HepG2 (cell line): ENCODE data around the gene CMYA5. TPM values are rescaled to one million over a fixed set of nuclear protein-coding genes. Genes with fewer than 3 reads are reported as not detected.

Experiments used
- ATAC-seq: fragments of 200-7000 bp; cut with Tn5 transposase; 3 replicates; pipeline ENCODE4 v1.9.1; 2020; ENCODE audit warnings: mild to moderate bottlenecking, moderate library complexity
- BruUV-seq: library from RNA; stranded (reverse); fragments of 400-500 nt; replicated peaks from 2 replicates; lab custom pipeline; 2021; lab: Mats Ljungman, UMichigan
- CTCF ChIA-PET: fragments of 300-600 bp; formaldehyde crosslinking; extraction: SDS; loops from one replicate; lab custom pipeline; 2021; ENCODE audit warnings: low total read pairs, inconsistent platforms, low intra/inter-chr PET ratio; lab: Yijun Ruan, JAX
- POLR2A ChIA-PET: fragments of 350-600 bp; sonication (Branson Sonifier 250); formaldehyde crosslinking; loops from one replicate; lab custom pipeline; 2020; ENCODE audit warnings: antibody characterized with exemption, inconsistent platforms; lab: Yijun Ruan, JAX
- DNase-seq: peaks from one replicate; pipeline ENCODE4 v3.0.0-alpha.2; 2015; ENCODE audit warnings: low spot score
- FAIRE-seq: peaks from 3 replicates; lab custom pipeline; 2011; peaks lifted over from hg19 to GRCh38; lab: Jason Lieb, UNC
- H2AFZ ChIP-seq: one replicate; pipeline ENCODE4 v1.6.1; 2011; ENCODE audit warnings: low read length, inconsistent platforms
- H3K27ac ChIP-seq: fragments of 300-600 bp; 3 replicates; pipeline ENCODE4 v1.8.0; 2011; ENCODE audit warnings: mixed run types, mild to moderate bottlenecking, mixed read lengths, low read length, inconsistent platforms; ENCODE audit not compliant: insufficient read depth; ENCODE audit errors: extremely low read length
- H3K27me3 ChIP-seq, 2 experiments: fragments of 200-600 bp in 1 of 2; 2 replicates in 1 of 2; 3 replicates in 1 of 2; pipeline versions ENCODE4 v1.6.0 to v1.8.0; 2011; ENCODE audit warnings: low read length in 2 of 2, mild to moderate bottlenecking in 2 of 2, moderate library complexity in 2 of 2, inconsistent platforms in 1 of 2; ENCODE audit not compliant: insufficient read depth in 2 of 2, control insufficient read depth in 1 of 2
- H3K36me3 ChIP-seq, 2 experiments: fragments of 200-600 bp in 1 of 2; replicated peaks in 1 of 2; 2 replicates in 1 of 2; 3 replicates in 1 of 2; pipeline versions ENCODE4 v1.5.1 to v1.8.0; 2011; ENCODE audit warnings: low read length in 2 of 2, inconsistent platforms in 1 of 2; ENCODE audit not compliant: insufficient read depth in 2 of 2, control insufficient read depth in 1 of 2
- H3K4me1 ChIP-seq: 2 replicates; pipeline ENCODE4 v1.5.1; 2012; ENCODE audit warnings: low read length, inconsistent platforms; ENCODE audit not compliant: insufficient read depth
- H3K4me2 ChIP-seq: 2 replicates; pipeline ENCODE4 v1.6.0; 2011; ENCODE audit warnings: low read depth, low read length, inconsistent platforms
- H3K4me3 ChIP-seq, 3 experiments: fragments of 200-600 bp in 1 of 3; sonication (generic), shearing (Covaris generic) in 1 of 3; replicated peaks in 1 of 3; 2 replicates each; pipeline ENCODE4 v1.5.1; 2011 to 2016; ENCODE audit warnings: low read length in 3 of 3, inconsistent platforms in 2 of 3, low read depth in 2 of 3, mild to moderate bottlenecking in 2 of 3, control low read depth in 1 of 3, mixed read lengths in 1 of 3; ENCODE audit not compliant: insufficient read depth in 1 of 3
- H3K79me2 ChIP-seq: one replicate; pipeline ENCODE4 v1.6.1; 2011; ENCODE audit warnings: low read length, inconsistent platforms; ENCODE audit not compliant: insufficient read depth
- H3K9ac ChIP-seq: 2 replicates; pipeline ENCODE4 v1.6.0; 2011; ENCODE audit warnings: mild to moderate bottlenecking, low read depth, low read length, inconsistent platforms; ENCODE audit not compliant: insufficient read depth
- H3K9me3 ChIP-seq: 2 replicates; pipeline ENCODE4 v1.5.1; 2012; ENCODE audit warnings: mild to moderate bottlenecking, low read length
- H4K20me1 ChIP-seq: 2 replicates; pipeline ENCODE4 v1.6.0; 2011; ENCODE audit warnings: inconsistent platforms, mild to moderate bottlenecking, low read length, moderate library complexity; ENCODE audit not compliant: insufficient read depth
- ARHGAP35 ChIP-seq: sonication (generic); formaldehyde crosslinking; IDR thresholded peaks from 2 replicates; pipeline ENCODE4 v1.9.0; 2022; ENCODE audit warnings: mild to moderate bottlenecking, inconsistent platforms, moderate library complexity, missing genetic modification reagents, borderline replicate concordance
- CBX5 ChIP-seq: sonication (generic); formaldehyde crosslinking; IDR thresholded peaks from 2 replicates; pipeline ENCODE4 v1.4.0; 2020; ENCODE audit warnings: missing genetic modification reagents, borderline replicate concordance
- HDAC2 ChIP-seq: sonication (generic); formaldehyde crosslinking; IDR thresholded peaks from 2 replicates; pipeline ENCODE4 v1.4.0; 2020; ENCODE audit warnings: missing genetic modification reagents
- HNF4G ChIP-seq, 2 experiments: sonication (generic) in 1 of 2; formaldehyde crosslinking in 1 of 2; IDR thresholded peaks; 2 replicates each; pipeline versions ENCODE4 v1.4.0 to v1.6.1; 2011 to 2020; ENCODE audit warnings: borderline replicate concordance in 2 of 2, low read depth in 2 of 2, mild to moderate bottlenecking in 2 of 2, low read length in 1 of 2, missing genetic modification reagents in 1 of 2, moderate library complexity in 1 of 2
- MYC ChIP-seq: sonication (generic); formaldehyde crosslinking; IDR thresholded peaks from 2 replicates; pipeline ENCODE4 v1.9.0; 2021; ENCODE audit warnings: missing genetic modification reagents, borderline replicate concordance
- RXRA ChIP-seq: sonication (generic); formaldehyde crosslinking; IDR thresholded peaks from 2 replicates; pipeline ENCODE4 v1.5.1; 2020; ENCODE audit warnings: missing genetic modification reagents
- SALL2 ChIP-seq: sonication (generic); formaldehyde crosslinking; IDR thresholded peaks from 2 replicates; pipeline ENCODE4 v1.8.1; 2023; ENCODE audit warnings: mild to moderate bottlenecking, missing genetic modification reagents, inconsistent platforms
- TBP ChIP-seq: sonication (generic); formaldehyde crosslinking; IDR thresholded peaks from 2 replicates; pipeline ENCODE4 v1.5.0; 2020; ENCODE audit warnings: missing genetic modification reagents
- TCF12 ChIP-seq, 2 experiments: fragments of 450-650 bp in 1 of 2; sonication (generic) in 1 of 2; formaldehyde crosslinking in 1 of 2; IDR thresholded peaks; 2 replicates each; pipeline versions ENCODE4 v1.6.1 to v1.8.0; 2017 to 2022; ENCODE audit warnings: antibody characterized with exemption in 1 of 2, mild to moderate bottlenecking in 1 of 2, missing genetic modification reagents in 1 of 2, moderate library complexity in 1 of 2
- ZBTB3 ChIP-seq: sonication (generic); formaldehyde crosslinking; IDR thresholded peaks from 2 replicates; pipeline ENCODE4 v1.4.0; 2020; ENCODE audit warnings: low read depth, mild to moderate bottlenecking, moderate library complexity, missing genetic modification reagents, borderline replicate concordance
- ZBTB37 ChIP-seq: sonication (generic); formaldehyde crosslinking; IDR thresholded peaks from 2 replicates; pipeline ENCODE4 v1.4.0; 2020; ENCODE audit warnings: mild to moderate bottlenecking, missing genetic modification reagents
- ZFP91 ChIP-seq: sonication (generic); formaldehyde crosslinking; IDR thresholded peaks from 2 replicates; pipeline ENCODE4 v1.9.0; 2022; ENCODE audit warnings: missing genetic modification reagents, mild to moderate bottlenecking, borderline replicate concordance
- ZKSCAN8 ChIP-seq: IDR thresholded peaks from 2 replicates; pipeline ENCODE4 v1.6.1; 2016; ENCODE audit warnings: borderline replicate concordance, missing genetic modification reagents, missing compliant biosample characterization
- ZNF350 ChIP-seq: sonication (generic); formaldehyde crosslinking; IDR thresholded peaks from 2 replicates; pipeline ENCODE4 v1.4.0; 2020; ENCODE audit warnings: mild to moderate bottlenecking, low read depth, missing genetic modification reagents, borderline replicate concordance
- ZNF460 ChIP-seq: sonication (generic); formaldehyde crosslinking; IDR thresholded peaks from 2 replicates; pipeline ENCODE4 v1.5.1; 2020; ENCODE audit warnings: missing genetic modification reagents, mild to moderate bottlenecking, borderline replicate concordance
- WGBS: methylation state at CpG from one replicate; pipeline ENCODE4 v1.1.6; 2017; ENCODE audit warnings: low lambda C conversion rate; 5-methylcytosine and 5-hydroxymethylcytosine counted together
- in situ Hi-C: cut with HindIII; loops from 2 replicates; pipeline ENCODE4 v1.10.0; 2017; ENCODE audit warnings: low pct_unique_long_range_greater_than_20kb; ENCODE audit not compliant: extremely low pct_ligation_motif_present
- intact Hi-C: fragments of 100-400 bp; cut with micrococcal nuclease; formaldehyde crosslinking; loops from one replicate; pipeline ENCODE4 v1.10.0; 2022; ENCODE audit not compliant: unreplicated experiment
- polyA plus RNA-seq, 8 experiments: library from polyadenylated mRNA; depleted of rRNA in 3 of 8; stranded (reverse) in 7 of 8; unstranded in 1 of 8; fragments of >200 nt; fragmentation: Illumina TruSeq in 4 of 8; extraction: Trizol in 4 of 8; gene quantifications; 2 replicates each; pipeline versions ENCODE4 v1.2.1 to v1.2.3, GENCODE V29; 2011 to 2016; ENCODE audit warnings: low read depth in 4 of 8, missing spikeins in 1 of 8, mixed read lengths in 1 of 8; ENCODE audit not compliant: insufficient read depth in 1 of 8
- total RNA-seq, 5 experiments: library from RNA; depleted of rRNA; stranded (reverse); fragments of >200 nt; fragmentation: Illumina TruSeq; extraction: Trizol; gene quantifications; 2 replicates each; pipeline ENCODE4 v1.2.3, GENCODE V29; 2016; ENCODE audit warnings: low read depth in 1 of 5
- TF ChIP-seq, protein P1 (sequence below): sonication (generic); formaldehyde crosslinking; IDR thresholded peaks from 2 replicates; pipeline ENCODE4 v1.8.1; 2023; ENCODE audit warnings: mild to moderate bottlenecking, inconsistent platforms, moderate library complexity, missing genetic modification reagents, borderline replicate concordance
- TF ChIP-seq, protein P2 (sequence below): sonication (generic); formaldehyde crosslinking; IDR thresholded peaks from 2 replicates; pipeline ENCODE4 v1.5.0; 2020; ENCODE audit warnings: missing genetic modification reagents
- TF ChIP-seq, protein P3 (sequence below): sonication (generic); formaldehyde crosslinking; IDR thresholded peaks from 2 replicates; pipeline ENCODE4 v1.5.0; 2020; ENCODE audit warnings: missing genetic modification reagents

The CMYA5 gene
- total and polyA plus RNA-seq, 2 of the 13 experiments (the other 11 are each of a cell fraction or from before 2014, with no cell fraction given): 0.13 to 0.51 TPM

DNA sequence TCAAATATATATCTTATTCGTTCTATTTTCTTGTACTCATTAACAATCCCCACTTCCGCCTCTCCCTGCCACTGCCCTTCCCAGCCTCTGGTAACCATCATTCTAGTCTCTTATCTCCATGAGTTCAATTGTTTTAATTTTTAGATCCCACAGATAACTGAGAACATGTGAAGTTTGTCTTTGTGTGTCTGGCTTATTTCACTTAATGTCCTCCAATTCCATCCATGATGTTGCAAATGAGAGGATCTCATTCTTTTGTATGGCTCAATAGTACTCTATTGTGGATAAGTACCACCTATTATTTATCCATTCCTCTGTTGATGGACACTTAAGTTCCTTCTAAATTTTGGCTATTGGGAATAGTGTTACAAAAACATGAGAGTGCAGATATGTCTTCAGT lies 17.2 kb upstream of the CMYA5 start:
- no peaks in the 10 kb centered on the region for H3K4me1 ChIP-seq
- no peaks in the 10 kb centered on the region for H3K9me3 ChIP-seq
- H3K27me3 ChIP-seq: no peaks in the 10 kb centered on the region; a peak in 1 of 5 replicates
- TF ChIP-seq HNF4G (IDR thresholded peaks at IDR 0.05; ENCODE audit: borderline replicate concordance, low read depth, low read length) (no peak), HNF4G (CRISPR knock-in tag; IDR thresholded peaks at IDR 0.05; ENCODE audit: borderline replicate concordance, low read depth) (no peak), ARHGAP35 (no peak), ZNF350 (no peak), TCF12 (IDR thresholded peaks at IDR 0.05) (no peak), TCF12 (CRISPR knock-in tag; IDR thresholded peaks at IDR 0.05) (no peak), TBP (CRISPR knock-in tag) (no peak), CBX5 (CRISPR knock-in tag) (no peak), ZFP91 (CRISPR knock-in tag) (no peak), RXRA (CRISPR knock-in tag) (no peak), ZBTB37 (CRISPR knock-in tag) (no peak), SALL2 (no peak), ZKSCAN8 (CRISPR knock-in tag) (no peak), HDAC2 (CRISPR knock-in tag) (no peak), ZNF460 (CRISPR knock-in tag) (no peak), ZBTB3 (no peak), MYC (CRISPR knock-in tag) (no peak)
- TF ChIP-seq, protein P1, sequence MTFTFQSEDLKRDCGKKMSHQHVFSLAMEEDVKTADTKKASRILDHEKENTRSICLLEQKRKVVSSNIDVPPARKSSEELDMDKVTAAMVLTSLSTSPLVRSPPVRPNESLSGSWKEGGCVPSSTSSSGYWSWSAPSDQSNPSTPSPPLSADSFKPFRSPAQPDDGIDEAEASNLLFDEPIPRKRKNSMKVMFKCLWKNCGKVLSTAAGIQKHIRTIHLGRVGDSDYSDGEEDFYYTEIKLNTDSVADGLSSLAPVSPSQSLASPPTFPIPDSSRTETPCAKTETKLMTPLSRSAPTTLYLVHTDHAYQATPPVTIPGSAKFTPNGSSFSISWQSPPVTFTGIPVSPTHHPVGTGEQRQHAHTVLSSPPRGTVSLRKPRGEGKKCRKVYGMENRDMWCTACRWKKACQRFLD: no peak
- TF ChIP-seq, protein P2, sequence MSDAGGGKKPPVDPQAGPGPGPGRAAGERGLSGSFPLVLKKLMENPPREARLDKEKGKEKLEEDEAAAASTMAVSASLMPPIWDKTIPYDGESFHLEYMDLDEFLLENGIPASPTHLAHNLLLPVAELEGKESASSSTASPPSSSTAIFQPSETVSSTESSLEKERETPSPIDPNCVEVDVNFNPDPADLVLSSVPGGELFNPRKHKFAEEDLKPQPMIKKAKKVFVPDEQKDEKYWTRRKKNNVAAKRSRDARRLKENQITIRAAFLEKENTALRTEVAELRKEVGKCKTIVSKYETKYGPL: no peak
- TF ChIP-seq, protein P3, sequence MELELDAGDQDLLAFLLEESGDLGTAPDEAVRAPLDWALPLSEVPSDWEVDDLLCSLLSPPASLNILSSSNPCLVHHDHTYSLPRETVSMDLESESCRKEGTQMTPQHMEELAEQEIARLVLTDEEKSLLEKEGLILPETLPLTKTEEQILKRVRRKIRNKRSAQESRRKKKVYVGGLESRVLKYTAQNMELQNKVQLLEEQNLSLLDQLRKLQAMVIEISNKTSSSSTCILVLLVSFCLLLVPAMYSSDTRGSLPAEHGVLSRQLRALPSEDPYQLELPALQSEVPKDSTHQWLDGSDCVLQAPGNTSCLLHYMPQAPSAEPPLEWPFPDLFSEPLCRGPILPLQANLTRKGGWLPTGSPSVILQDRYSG (CRISPR knock-in tag): no peak
- no peak for ATAC-seq
- H3K4me2 ChIP-seq: no peak overlapping the region
- BruUV-seq: no TSS peak
- no peak overlapping the region for H3K9ac ChIP-seq
- FAIRE-seq: no peak
- peaks cover 5 to 26% of the 10 kb centered on the region in 2 experiments; a peak in 3 of 5 replicates for H3K36me3 ChIP-seq
- DNase-seq: no peak
- no peak overlapping the region for H3K4me3 ChIP-seq
- no peak overlapping the region for H3K27ac ChIP-seq
- WGBS: 95% methylated on average over 2 of the region's 2 CpGs
- ChIA-PET CTCF (no interaction called here), POLR2A (no interaction called here)
- in situ Hi-C loops (no loop called here), intact Hi-C loops (no loop called here)
- no peaks in the 10 kb centered on the region; the same call in 1 of the 2 replicates for H4K20me1 ChIP-seq
- peaks cover 2% of the 10 kb centered on the region for H3K79me2 ChIP-seq
- H2AFZ ChIP-seq: no peak overlapping the region
